ENCODE measurements around the gene RSBN1.
A peak's percentile ranks its signal among the peaks of the same experiment; 100 is the strongest.
"Not testable (repeated sequence)": the region's sequence is repeated elsewhere in the genome, so short reads cannot be mapped to it uniquely, and the experiment has no call there.

RSBN1 gene

DNA sequence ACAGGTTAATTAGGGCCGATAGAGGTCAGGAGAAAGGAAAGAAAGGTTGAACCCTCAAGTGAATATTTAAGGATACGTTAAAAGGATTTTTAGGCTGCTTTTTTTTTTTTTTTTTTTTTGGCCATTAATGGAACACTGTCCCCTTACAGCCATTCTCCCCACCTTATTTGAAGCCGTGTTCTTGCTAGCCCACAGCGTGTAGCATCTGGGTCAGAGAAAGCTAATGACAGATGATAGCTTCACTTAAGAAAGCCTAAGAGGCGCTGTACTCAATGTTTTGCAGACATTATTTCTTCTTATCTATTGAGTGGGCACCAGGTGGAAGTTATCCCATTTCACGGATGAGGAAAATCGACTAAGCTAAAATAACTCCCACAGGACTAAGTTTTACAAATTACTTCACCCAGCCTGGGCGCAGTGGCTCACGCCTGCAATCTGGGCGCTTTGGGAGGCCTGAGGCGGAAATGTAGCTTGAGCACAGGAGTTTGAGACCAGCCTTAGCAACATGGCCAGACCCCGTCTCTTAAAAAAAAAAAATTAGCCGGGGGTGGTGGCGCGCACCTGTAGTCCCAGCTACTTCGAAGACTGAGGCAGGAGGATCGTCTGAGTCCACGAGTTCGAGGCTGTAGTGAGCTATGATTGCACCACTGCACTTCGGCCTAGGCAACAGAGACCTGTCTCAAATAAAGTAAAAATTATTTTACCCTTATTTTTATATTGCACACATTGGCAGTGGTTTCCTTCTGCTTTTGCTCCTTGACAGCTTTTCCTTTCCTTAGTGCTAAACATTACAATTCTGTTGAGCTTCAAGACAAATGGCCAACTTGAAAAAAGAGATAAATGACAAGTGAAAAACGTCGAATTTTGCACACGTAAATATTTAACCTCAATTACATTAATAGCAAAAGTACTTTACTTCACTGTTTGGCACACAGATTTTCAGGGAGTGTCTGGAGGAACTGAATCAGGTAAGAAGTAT lies 51.9 kb downstream of the RSBN1 start:
- TF ChIP-seq, protein P1, sequence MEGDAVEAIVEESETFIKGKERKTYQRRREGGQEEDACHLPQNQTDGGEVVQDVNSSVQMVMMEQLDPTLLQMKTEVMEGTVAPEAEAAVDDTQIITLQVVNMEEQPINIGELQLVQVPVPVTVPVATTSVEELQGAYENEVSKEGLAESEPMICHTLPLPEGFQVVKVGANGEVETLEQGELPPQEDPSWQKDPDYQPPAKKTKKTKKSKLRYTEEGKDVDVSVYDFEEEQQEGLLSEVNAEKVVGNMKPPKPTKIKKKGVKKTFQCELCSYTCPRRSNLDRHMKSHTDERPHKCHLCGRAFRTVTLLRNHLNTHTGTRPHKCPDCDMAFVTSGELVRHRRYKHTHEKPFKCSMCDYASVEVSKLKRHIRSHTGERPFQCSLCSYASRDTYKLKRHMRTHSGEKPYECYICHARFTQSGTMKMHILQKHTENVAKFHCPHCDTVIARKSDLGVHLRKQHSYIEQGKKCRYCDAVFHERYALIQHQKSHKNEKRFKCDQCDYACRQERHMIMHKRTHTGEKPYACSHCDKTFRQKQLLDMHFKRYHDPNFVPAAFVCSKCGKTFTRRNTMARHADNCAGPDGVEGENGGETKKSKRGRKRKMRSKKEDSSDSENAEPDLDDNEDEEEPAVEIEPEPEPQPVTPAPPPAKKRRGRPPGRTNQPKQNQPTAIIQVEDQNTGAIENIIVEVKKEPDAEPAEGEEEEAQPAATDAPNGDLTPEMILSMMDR (IDR thresholded peaks at IDR 0.05; ENCODE audit: low read depth, low read length, missing control alignments), result no peak
- H3K4me3 ChIP-seq (replicated peaks; ENCODE audit: low read depth, low read length), result peak overlapping the region; percentile 73
- no peak for DNase-seq (ENCODE audit: extremely low read depth, low read depth)

DNA sequence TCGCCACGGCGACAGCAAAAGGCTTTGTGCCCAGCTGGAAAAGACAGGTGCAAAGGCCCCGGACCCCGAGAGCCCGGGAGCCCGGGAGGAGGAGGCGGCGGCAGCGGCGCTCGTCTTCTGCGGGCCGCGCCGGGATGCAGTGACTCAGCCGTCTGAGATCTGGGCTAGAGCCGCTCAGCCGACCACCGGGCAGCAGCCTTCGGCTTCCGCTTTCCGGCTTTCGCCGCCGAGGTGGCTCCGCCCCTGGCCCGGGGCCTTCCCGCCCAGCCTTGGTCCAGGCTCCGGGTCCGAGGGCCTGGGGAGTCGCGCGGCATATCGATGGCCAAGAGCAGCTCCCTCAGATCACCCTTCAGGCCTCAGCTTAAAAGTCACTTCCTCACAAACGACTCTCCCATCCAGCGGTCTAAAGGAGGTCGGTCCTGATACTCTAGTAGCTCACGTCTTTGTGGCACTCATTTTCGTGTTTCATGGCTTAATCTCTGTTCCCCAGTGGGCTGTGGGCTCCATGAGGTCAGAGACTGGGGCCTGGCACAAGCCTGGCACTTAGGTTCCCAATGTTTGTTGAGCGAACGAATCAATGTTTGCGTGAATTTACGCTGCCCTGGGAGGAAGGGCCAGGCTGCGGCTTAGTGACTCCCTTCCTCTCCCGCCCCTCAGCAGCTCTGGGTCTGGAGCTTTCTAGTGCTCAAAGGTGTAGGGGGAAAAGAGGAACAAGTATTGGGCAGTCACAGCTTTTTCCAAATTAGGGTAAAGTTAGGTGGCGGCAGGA lies 52.8 kb downstream of the RSBN1 start, which contains the start of gene PHTF1:
Gene PHTF1, minus strand, starts transcription at position 154 of the 769 bp plus-strand sequence. CDS start 783 bp downstream, outside the sequence.
- DNase-seq (ENCODE audit: extremely low read depth, low read depth), result no peak
- TF ChIP-seq, protein P1 (IDR thresholded peaks at IDR 0.05; ENCODE audit: low read depth, low read length, missing control alignments), result no peak
- peak within 1 kb of the TSS; percentile 73 for H3K4me3 ChIP-seq (replicated peaks; ENCODE audit: low read depth, low read length)

DNA sequence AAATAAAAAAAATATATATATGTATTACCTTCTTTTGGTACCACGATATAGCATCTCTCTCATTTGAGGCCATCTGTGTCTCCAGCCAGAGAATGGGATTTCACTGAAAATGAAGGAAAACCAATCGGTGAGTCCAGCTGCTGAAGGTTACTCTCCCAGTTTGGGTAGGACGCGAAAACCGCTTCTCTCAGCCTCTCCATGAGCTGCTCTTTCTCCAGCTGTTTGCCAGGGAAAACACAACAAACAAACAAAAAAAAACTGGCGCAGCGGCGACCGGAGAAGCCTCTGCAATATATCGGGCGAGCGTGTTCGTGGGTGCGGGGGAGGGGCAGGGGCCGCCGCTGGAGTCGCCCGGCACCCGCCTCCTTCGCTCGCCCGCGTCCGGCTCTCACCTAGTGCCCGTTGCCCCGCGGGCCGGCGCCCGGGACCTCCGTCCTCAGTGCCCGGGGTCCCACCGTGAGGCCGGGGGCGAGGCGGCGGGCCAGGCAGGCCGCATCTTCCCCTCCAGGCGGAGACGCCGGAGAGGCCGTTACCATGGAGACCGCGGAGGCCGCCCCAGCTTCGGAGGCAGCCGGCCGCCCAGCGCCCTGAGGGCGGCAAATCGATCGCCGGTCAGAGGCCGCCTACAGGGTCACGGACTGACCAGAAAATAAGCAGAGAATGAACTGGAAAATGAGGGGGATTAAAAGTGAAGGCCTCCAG lies 53.5 kb downstream of the RSBN1 start:
- DNase-seq (ENCODE audit: extremely low read depth, low read depth), result no peak
- TF ChIP-seq, protein P1 (IDR thresholded peaks at IDR 0.05; ENCODE audit: low read depth, low read length, missing control alignments), result no peak
- peak overlapping the region; percentile 73 for H3K4me3 ChIP-seq (replicated peaks; ENCODE audit: low read depth, low read length)

DNA sequence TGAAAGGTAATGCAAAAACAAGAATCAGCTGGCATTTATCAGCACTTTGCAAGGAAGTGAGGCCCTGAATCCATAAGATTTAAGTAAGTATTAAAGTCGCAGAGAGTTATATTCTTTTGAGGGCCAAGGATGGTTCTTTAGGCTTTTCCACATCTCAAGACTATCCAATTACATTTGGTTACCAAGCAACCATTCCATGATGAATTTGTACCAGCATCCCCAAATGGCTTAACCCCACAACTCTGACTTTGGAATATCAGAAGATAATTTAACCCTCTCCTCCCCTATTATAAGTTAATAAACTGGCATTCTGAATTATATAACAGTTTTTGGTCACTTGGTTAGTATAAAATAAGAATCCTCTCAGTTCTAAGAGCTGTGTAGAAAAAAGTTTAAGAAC lies 55.8 kb downstream of the RSBN1 start:
- H3K4me3 ChIP-seq (replicated peaks; ENCODE audit: low read depth, low read length), result no peak overlapping the region
- DNase-seq (ENCODE audit: extremely low read depth, low read depth), result no peak
- TF ChIP-seq, protein P1 (IDR thresholded peaks at IDR 0.05; ENCODE audit: low read depth, low read length, missing control alignments), result no peak

DNA sequence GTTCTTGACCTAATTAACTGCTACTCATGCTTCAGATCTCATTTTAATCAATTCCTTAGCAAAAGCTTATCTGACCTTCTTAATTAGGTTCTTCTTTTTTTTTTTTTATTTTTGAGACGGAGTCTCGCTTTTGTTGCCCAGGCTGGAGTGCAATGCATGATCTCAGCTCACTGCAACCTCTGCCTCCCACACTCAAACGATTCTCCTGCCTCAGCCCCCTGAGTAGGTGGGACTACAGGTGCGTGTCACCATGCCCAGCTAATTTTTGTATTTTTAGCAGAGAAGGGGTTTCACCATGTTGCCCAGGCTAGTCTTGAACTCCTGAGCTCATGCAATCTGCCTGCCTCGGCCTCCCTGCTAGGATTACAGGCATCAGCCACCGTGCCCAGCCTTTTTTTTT lies 58.9 kb downstream of the RSBN1 start:
- not testable (repeated sequence) for H3K4me3 ChIP-seq (replicated peaks; ENCODE audit: low read depth, low read length); DNase-seq (ENCODE audit: extremely low read depth, low read depth)

GRCh38 chr1:113751516-113751915 lies 60.8 kb downstream of the RSBN1 start:
- DNase-seq (ENCODE audit: extremely low read depth, low read depth), result no peak
- H3K4me3 ChIP-seq (replicated peaks; ENCODE audit: low read depth, low read length), result no peak overlapping the region
- TF ChIP-seq, protein P1 (IDR thresholded peaks at IDR 0.05; ENCODE audit: low read depth, low read length, missing control alignments), result no peak
